Measurements from ENCODE around the gene NCOA1.

The NCOA1 gene

GRCh38 chr2:24680196-24680595, 189.1 kb downstream of the NCOA1 start:
- H3K4me3 ChIP-seq (ENCODE audit: low read depth in 1 of 2, low read length in 2 of 2), result no peak overlapping the region

GRCh38 chr2:24682304-24682703, 191.2 kb downstream of the NCOA1 start:
- no peaks in the 10 kb centered on the region for H3K27me3 ChIP-seq (ENCODE audit: control insufficient read depth in 1 of 2, insufficient read depth in 2 of 2, low read length in 2 of 2)
- no peaks in the 10 kb centered on the region for H3K9me3 ChIP-seq (ENCODE audit: low read length)
- H3K36me3 ChIP-seq (ENCODE audit: insufficient read depth, low read length), result peaks cover 12% of the 10 kb centered on the region
- H3K9ac ChIP-seq (ENCODE audit: low read length), result no peak overlapping the region
- H3K27ac ChIP-seq (ENCODE audit: low read depth, low read length), result no peak overlapping the region
- no peaks in the 10 kb centered on the region for H3K4me1 ChIP-seq (ENCODE audit: insufficient read depth, low read length)
- H3K4me3 ChIP-seq (ENCODE audit: low read depth in 1 of 2, low read length in 2 of 2), result no peak overlapping the region

More at GRCh38 chr2:24680196-24680595, 189.1 kb downstream of the NCOA1 start:
- Histone ChIP-seq H3K4me1 (ENCODE audit: insufficient read depth, low read length) (no peaks in the 10 kb centered on the region), H3K27me3 (ENCODE audit: control insufficient read depth in 1 of 2, insufficient read depth in 2 of 2, low read length in 2 of 2) (no peaks in the 10 kb centered on the region), H3K36me3 (ENCODE audit: insufficient read depth, low read length) (peaks cover 5% of the 10 kb centered on the region), H3K9ac (ENCODE audit: low read length) (no peak overlapping the region), H3K9me3 (ENCODE audit: low read length) (no peaks in the 10 kb centered on the region), H3K27ac (ENCODE audit: low read depth, low read length) (no peak overlapping the region)

- Histone ChIP-seq H3K9ac (ENCODE audit: low read length) (no peak overlapping the region), H3K4me3 (ENCODE audit: low read depth in 1 of 2, low read length in 2 of 2) (no peak overlapping the region), H3K27me3 (ENCODE audit: control insufficient read depth in 1 of 2, insufficient read depth in 2 of 2, low read length in 2 of 2) (no peaks in the 10 kb centered on the region), H3K4me1 (ENCODE audit: insufficient read depth, low read length) (no peaks in the 10 kb centered on the region), H3K36me3 (ENCODE audit: insufficient read depth, low read length) (peaks cover 12% of the 10 kb centered on the region), H3K9me3 (ENCODE audit: low read length) (no peaks in the 10 kb centered on the region), H3K27ac (ENCODE audit: low read depth, low read length) (no peak overlapping the region)
Observed at GRCh38 chr2:24683408-24683807, 192.4 kb downstream of the NCOA1 start.

- H3K4me1 ChIP-seq (ENCODE audit: insufficient read depth, low read length), result no peaks in the 10 kb centered on the region
- no peak overlapping the region for H3K9ac ChIP-seq (ENCODE audit: low read length)
- H3K27ac ChIP-seq (ENCODE audit: low read depth, low read length), result no peak overlapping the region
- no peaks in the 10 kb centered on the region for H3K9me3 ChIP-seq (ENCODE audit: low read length)
- peaks cover 9% of the 10 kb centered on the region for H3K36me3 ChIP-seq (ENCODE audit: insufficient read depth, low read length)
- no peak overlapping the region for H3K4me3 ChIP-seq (ENCODE audit: low read depth in 1 of 2, low read length in 2 of 2)
- no peaks in the 10 kb centered on the region for H3K27me3 ChIP-seq (ENCODE audit: control insufficient read depth in 1 of 2, insufficient read depth in 2 of 2, low read length in 2 of 2)
Observed at GRCh38 chr2:24690524-24690923, 199.5 kb downstream of the NCOA1 start.

GRCh38 chr2:24691806-24692205, 200.8 kb downstream of the NCOA1 start:
- no peak overlapping the region for H3K4me3 ChIP-seq (ENCODE audit: low read depth in 1 of 2, low read length in 2 of 2)
- no peaks in the 10 kb centered on the region for H3K27me3 ChIP-seq (ENCODE audit: control insufficient read depth in 1 of 2, insufficient read depth in 2 of 2, low read length in 2 of 2)
- H3K9ac ChIP-seq (ENCODE audit: low read length), result no peak overlapping the region
- H3K27ac ChIP-seq (ENCODE audit: low read depth, low read length), result no peak overlapping the region
- H3K4me1 ChIP-seq (ENCODE audit: insufficient read depth, low read length), result no peaks in the 10 kb centered on the region
- peaks cover 5% of the 10 kb centered on the region for H3K36me3 ChIP-seq (ENCODE audit: insufficient read depth, low read length)
- H3K9me3 ChIP-seq (ENCODE audit: low read length), result no peaks in the 10 kb centered on the region

GRCh38 chr2:24697792-24698191, 206.7 kb downstream of the NCOA1 start:
- H3K36me3 ChIP-seq (ENCODE audit: insufficient read depth, low read length), result peaks cover 16% of the 10 kb centered on the region

GRCh38 chr2:24702800-24703199, 211.7 kb downstream of the NCOA1 start:
- H3K27ac ChIP-seq (ENCODE audit: low read depth, low read length), result no peak overlapping the region
- H3K36me3 ChIP-seq (ENCODE audit: insufficient read depth, low read length), result peaks cover 26% of the 10 kb centered on the region
- no peaks in the 10 kb centered on the region for H3K9me3 ChIP-seq (ENCODE audit: low read length)
- H3K27me3 ChIP-seq (ENCODE audit: control insufficient read depth in 1 of 2, insufficient read depth in 2 of 2, low read length in 2 of 2), result no peaks in the 10 kb centered on the region
- H3K4me1 ChIP-seq (ENCODE audit: insufficient read depth, low read length), result no peaks in the 10 kb centered on the region
- H3K4me3 ChIP-seq (ENCODE audit: low read depth in 1 of 2, low read length in 2 of 2), result no peak overlapping the region
- H3K9ac ChIP-seq (ENCODE audit: low read length), result no peak overlapping the region

More at GRCh38 chr2:24697792-24698191, 206.7 kb downstream of the NCOA1 start:
- no peaks in the 10 kb centered on the region for H3K4me1 ChIP-seq (ENCODE audit: insufficient read depth, low read length)
- no peaks in the 10 kb centered on the region for H3K9me3 ChIP-seq (ENCODE audit: low read length)
- H3K27me3 ChIP-seq (ENCODE audit: control insufficient read depth in 1 of 2, insufficient read depth in 2 of 2, low read length in 2 of 2), result no peaks in the 10 kb centered on the region
- no peak overlapping the region for H3K4me3 ChIP-seq (ENCODE audit: low read depth in 1 of 2, low read length in 2 of 2)
- no peak overlapping the region for H3K9ac ChIP-seq (ENCODE audit: low read length)
- no peak overlapping the region for H3K27ac ChIP-seq (ENCODE audit: low read depth, low read length)

GRCh38 chr2:24704692-24705091, 213.6 kb downstream of the NCOA1 start:
- Histone ChIP-seq H3K27me3 (ENCODE audit: control insufficient read depth in 1 of 2, insufficient read depth in 2 of 2, low read length in 2 of 2) (no peaks in the 10 kb centered on the region), H3K9me3 (ENCODE audit: low read length) (no peaks in the 10 kb centered on the region), H3K36me3 (ENCODE audit: insufficient read depth, low read length) (peaks cover 15% of the 10 kb centered on the region), H3K4me1 (ENCODE audit: insufficient read depth, low read length) (no peaks in the 10 kb centered on the region), H3K4me3 (ENCODE audit: low read depth in 1 of 2, low read length in 2 of 2) (no peak overlapping the region), H3K9ac (ENCODE audit: low read length) (no peak overlapping the region), H3K27ac (ENCODE audit: low read depth, low read length) (no peak overlapping the region)

GRCh38 chr2:24707143-24707542, 216.1 kb downstream of the NCOA1 start:
- H3K27ac ChIP-seq (ENCODE audit: low read depth, low read length), result no peak overlapping the region
- no peaks in the 10 kb centered on the region for H3K4me1 ChIP-seq (ENCODE audit: insufficient read depth, low read length)
- no peaks in the 10 kb centered on the region for H3K9me3 ChIP-seq (ENCODE audit: low read length)
- no peak overlapping the region for H3K9ac ChIP-seq (ENCODE audit: low read length)
- no peaks in the 10 kb centered on the region for H3K27me3 ChIP-seq (ENCODE audit: control insufficient read depth in 1 of 2, insufficient read depth in 2 of 2, low read length in 2 of 2)
- peaks cover 15% of the 10 kb centered on the region for H3K36me3 ChIP-seq (ENCODE audit: insufficient read depth, low read length)
- H3K4me3 ChIP-seq (ENCODE audit: low read depth in 1 of 2, low read length in 2 of 2), result no peak overlapping the region

GRCh38 chr2:24708537-24709152, 217.6 kb downstream of the NCOA1 start:
- no peak overlapping the region for H3K9ac ChIP-seq (ENCODE audit: low read length)
- H3K27me3 ChIP-seq (ENCODE audit: control insufficient read depth in 1 of 2, insufficient read depth in 2 of 2, low read length in 2 of 2), result no peaks in the 10 kb centered on the region
- H3K4me3 ChIP-seq (ENCODE audit: low read depth in 1 of 2, low read length in 2 of 2), result no peak overlapping the region
- H3K36me3 ChIP-seq (ENCODE audit: insufficient read depth, low read length), result peaks cover 18% of the 10 kb centered on the region
- H3K27ac ChIP-seq (ENCODE audit: low read depth, low read length), result no peak overlapping the region
- H3K4me1 ChIP-seq (ENCODE audit: insufficient read depth, low read length), result no peaks in the 10 kb centered on the region
- H3K9me3 ChIP-seq (ENCODE audit: low read length), result no peaks in the 10 kb centered on the region

- Histone ChIP-seq H3K27me3 (ENCODE audit: control insufficient read depth in 1 of 2, insufficient read depth in 2 of 2, low read length in 2 of 2) (no peaks in the 10 kb centered on the region), H3K9me3 (ENCODE audit: low read length) (no peaks in the 10 kb centered on the region), H3K9ac (ENCODE audit: low read length) (no peak overlapping the region), H3K4me1 (ENCODE audit: insufficient read depth, low read length) (no peaks in the 10 kb centered on the region), H3K36me3 (ENCODE audit: insufficient read depth, low read length) (peaks cover 22% of the 10 kb centered on the region), H3K4me3 (ENCODE audit: low read depth in 1 of 2, low read length in 2 of 2) (no peak overlapping the region), H3K27ac (ENCODE audit: low read depth, low read length) (no peak overlapping the region)
Observed at GRCh38 chr2:24710806-24711205, 219.8 kb downstream of the NCOA1 start.

GRCh38 chr2:24711865-24712264, 220.8 kb downstream of the NCOA1 start:
- Histone ChIP-seq H3K4me3 (ENCODE audit: low read depth in 1 of 2, low read length in 2 of 2) (no peak overlapping the region), H3K4me1 (ENCODE audit: insufficient read depth, low read length) (no peaks in the 10 kb centered on the region), H3K27ac (ENCODE audit: low read depth, low read length) (no peak overlapping the region), H3K9me3 (ENCODE audit: low read length) (no peaks in the 10 kb centered on the region), H3K27me3 (ENCODE audit: control insufficient read depth in 1 of 2, insufficient read depth in 2 of 2, low read length in 2 of 2) (no peaks in the 10 kb centered on the region), H3K9ac (ENCODE audit: low read length) (no peak overlapping the region), H3K36me3 (ENCODE audit: insufficient read depth, low read length) (peaks cover 17% of the 10 kb centered on the region)

Measured in muscle layer of colon (tissue), 2 donors.